Measurements from ENCODE around the gene HIPK4. TPM values are rescaled to one million over a fixed set of nuclear protein-coding genes. Genes with fewer than 3 reads are reported as not detected.

Gene HIPK4
- total RNA-seq, 1 donor from 2014 or later, result 0.74 TPM

DNA sequence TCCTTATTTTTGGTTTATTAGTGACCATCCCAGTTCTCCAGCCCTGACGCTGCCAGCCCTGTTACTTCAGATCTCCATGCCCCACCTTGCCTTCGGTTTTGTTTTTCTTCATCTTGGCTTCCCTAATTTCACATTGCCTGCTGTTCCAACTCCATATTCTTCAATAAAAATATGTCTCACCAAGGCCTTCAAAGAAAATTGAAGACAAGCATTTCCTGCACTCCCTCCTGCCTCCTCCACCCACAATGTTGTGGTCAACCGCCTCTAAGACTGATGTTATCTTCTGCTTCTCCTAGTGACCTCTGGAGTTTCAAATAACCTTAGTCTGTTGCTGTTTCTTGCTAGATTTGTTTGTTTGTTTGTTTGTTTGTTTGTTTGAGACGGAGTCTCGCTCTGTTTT is 26.9 kb downstream of the HIPK4 start:
- intact Hi-C loops (cut with DNase I), result no loop called here
- H3K4me1 ChIP-seq, result peaks cover 19% of the 10 kb centered on the region
- no peak for DNase-seq (ENCODE audit: extremely low spot score in 2 of 2)
- peaks cover 0 to 10% of the 10 kb centered on the region in 2 donors for H3K36me3 ChIP-seq
- no peak overlapping the region for H3K27ac ChIP-seq
- TF ChIP-seq POLR2A (IDR thresholded peaks at IDR 0.05) (no peak), POLR2AphosphoS5 (IDR thresholded peaks at IDR 0.05; ENCODE audit: insufficient read depth in 1 of 2, low read depth in 1 of 2) (no peak)
- TF ChIP-seq, protein P1, sequence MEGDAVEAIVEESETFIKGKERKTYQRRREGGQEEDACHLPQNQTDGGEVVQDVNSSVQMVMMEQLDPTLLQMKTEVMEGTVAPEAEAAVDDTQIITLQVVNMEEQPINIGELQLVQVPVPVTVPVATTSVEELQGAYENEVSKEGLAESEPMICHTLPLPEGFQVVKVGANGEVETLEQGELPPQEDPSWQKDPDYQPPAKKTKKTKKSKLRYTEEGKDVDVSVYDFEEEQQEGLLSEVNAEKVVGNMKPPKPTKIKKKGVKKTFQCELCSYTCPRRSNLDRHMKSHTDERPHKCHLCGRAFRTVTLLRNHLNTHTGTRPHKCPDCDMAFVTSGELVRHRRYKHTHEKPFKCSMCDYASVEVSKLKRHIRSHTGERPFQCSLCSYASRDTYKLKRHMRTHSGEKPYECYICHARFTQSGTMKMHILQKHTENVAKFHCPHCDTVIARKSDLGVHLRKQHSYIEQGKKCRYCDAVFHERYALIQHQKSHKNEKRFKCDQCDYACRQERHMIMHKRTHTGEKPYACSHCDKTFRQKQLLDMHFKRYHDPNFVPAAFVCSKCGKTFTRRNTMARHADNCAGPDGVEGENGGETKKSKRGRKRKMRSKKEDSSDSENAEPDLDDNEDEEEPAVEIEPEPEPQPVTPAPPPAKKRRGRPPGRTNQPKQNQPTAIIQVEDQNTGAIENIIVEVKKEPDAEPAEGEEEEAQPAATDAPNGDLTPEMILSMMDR (IDR thresholded peaks at IDR 0.05), result no peak
- H3K27me3 ChIP-seq, result no peaks in the 10 kb centered on the region
- no peak overlapping the region for H3K4me3 ChIP-seq
- H3K9me3 ChIP-seq, result no peaks in the 10 kb centered on the region

DNA sequence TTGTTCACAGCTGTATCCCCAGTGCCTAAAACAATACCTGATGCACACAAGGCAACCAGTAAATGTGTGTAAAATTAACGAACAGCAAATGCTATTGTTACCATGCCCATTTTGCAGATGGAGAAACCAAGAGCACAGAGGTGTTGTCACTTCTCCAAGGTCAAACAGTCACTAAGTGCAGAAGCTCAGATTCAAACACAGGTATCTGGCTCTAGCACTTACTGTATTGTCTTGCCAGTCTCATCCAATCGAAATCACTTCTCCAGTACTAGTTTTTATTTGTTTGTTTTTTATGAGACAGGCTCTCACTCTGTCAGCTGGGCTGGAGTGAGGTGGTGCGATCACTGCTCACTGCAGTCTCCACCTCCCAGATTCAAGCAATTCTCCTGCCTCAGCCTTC is 27.8 kb downstream of the HIPK4 start:
- H3K27ac ChIP-seq, result no peak overlapping the region
- H3K27me3 ChIP-seq, result no peaks in the 10 kb centered on the region
- no peaks in the 10 kb centered on the region for H3K9me3 ChIP-seq
- no peak for DNase-seq (ENCODE audit: extremely low spot score in 2 of 2)
- intact Hi-C loops (cut with DNase I), result no loop called here
- no peak overlapping the region for H3K4me3 ChIP-seq
- no peak for TF ChIP-seq POLR2A (IDR thresholded peaks at IDR 0.05)
- peaks cover 0 to under 1% of the 10 kb centered on the region in 2 donors for H3K36me3 ChIP-seq
- H3K4me1 ChIP-seq, result peaks cover 19% of the 10 kb centered on the region

DNA sequence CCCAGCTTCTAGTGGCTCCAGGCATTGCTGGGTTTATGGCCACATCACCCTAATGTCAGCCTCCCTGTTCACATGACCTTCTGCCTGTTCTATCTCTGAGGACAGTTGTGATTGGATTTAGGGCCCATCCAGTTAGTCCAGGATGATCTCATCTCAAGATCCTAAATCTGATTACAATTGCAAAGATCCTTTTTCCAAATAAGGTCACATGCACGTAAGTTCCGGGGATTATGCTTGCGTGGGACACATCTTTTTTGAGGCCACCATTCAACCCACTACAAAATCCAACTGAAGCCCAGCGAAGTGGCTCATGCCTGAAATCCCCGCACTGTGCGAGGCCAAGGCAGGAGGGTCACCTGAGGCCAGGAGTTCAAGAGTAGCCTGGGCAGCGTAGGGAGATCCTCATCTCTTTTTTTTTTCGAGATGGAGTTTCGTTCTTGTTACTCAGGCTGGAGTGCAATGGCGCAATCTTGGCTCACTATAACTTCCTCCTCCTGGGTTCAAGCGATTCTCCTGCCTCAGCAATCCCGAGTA is 29.2 kb downstream of the HIPK4 start:
- Histone ChIP-seq H3K4me3 (no peak overlapping the region), H3K4me1 (peaks cover 9% of the 10 kb centered on the region), H3K36me3 (no peaks in the 10 kb centered on the region), H3K27ac (no peak overlapping the region), H3K9me3 (no peaks in the 10 kb centered on the region), H3K27me3 (no peaks in the 10 kb centered on the region)
- intact Hi-C loops (cut with DNase I), result no loop called here
- no peak for DNase-seq (ENCODE audit: extremely low spot score in 2 of 2)
- TF ChIP-seq POLR2AphosphoS5 (IDR thresholded peaks at IDR 0.05; ENCODE audit: insufficient read depth in 1 of 2, low read depth in 1 of 2) (no peak), POLR2A (IDR thresholded peaks at IDR 0.05) (no peak)
- TF ChIP-seq, protein P1 (IDR thresholded peaks at IDR 0.05), result no peak

DNA sequence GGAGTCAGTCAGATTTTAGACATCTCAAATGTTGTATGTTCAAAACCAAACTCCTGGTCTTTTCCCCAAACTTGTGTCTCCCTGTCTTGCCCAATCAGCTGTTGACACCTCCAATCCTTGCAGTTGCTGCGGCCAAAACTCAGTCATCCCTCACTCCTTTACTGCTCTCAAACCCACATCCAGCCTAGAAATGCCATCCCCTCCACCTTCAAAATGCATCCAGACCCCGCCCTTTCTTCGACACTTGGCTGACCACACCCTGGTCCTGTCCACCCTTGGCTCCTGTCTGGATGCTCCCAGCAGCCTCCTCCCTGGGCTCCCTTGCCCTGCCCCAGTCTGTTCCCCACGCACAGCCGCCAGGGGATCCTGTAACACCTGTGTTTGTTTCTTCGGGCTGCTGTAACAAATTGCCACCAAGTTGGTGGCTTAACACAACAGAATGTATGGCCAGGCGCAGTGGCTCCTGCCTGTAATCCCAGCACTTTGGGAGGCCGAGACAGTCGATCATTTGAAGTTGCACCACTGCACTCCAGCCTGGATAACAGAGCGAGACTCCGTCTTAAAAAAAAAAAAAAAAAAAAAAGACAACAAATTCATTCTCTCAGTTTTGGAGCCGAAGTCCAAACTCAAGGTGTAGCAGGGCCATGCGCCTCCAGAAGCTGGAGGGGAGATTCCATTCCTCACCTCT is 29.8 kb downstream of the HIPK4 start:
- no peaks in the 10 kb centered on the region for H3K27me3 ChIP-seq
- TF ChIP-seq POLR2AphosphoS5 (IDR thresholded peaks at IDR 0.05; ENCODE audit: insufficient read depth in 1 of 2, low read depth in 1 of 2) (no peak), POLR2A (IDR thresholded peaks at IDR 0.05) (no peak)
- TF ChIP-seq, protein P1 (IDR thresholded peaks at IDR 0.05), result no peak
- no peak overlapping the region for H3K27ac ChIP-seq
- H3K4me3 ChIP-seq, result no peak overlapping the region
- H3K36me3 ChIP-seq, result no peaks in the 10 kb centered on the region
- no peak for DNase-seq (ENCODE audit: extremely low spot score in 2 of 2)
- intact Hi-C loops (cut with DNase I), result no loop called here
- peaks cover 5% of the 10 kb centered on the region for H3K4me1 ChIP-seq
- H3K9me3 ChIP-seq, result no peaks in the 10 kb centered on the region

DNA sequence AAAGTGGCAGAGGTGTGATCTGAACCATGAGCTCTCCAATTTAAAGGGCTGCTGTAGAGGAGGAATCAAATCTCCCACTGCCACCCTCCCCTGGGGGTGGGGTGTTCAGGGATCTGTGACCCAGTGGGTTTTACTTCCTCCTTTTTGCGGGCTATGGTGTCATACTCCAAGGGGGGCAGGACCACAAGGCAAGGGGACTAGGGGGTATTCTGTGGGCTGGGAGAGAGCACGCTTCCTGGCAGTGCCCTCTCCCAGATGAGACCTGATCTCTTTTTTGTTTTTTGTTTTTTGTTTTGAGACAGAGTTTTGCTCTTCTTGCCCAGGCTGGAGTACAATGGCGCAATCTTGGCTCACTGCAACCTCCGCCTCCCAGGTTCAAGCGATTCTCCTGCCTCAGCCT is 31.2 kb downstream of the HIPK4 start:
- TF ChIP-seq, protein P1 (IDR thresholded peaks at IDR 0.05), result no peak
- no peak for TF ChIP-seq POLR2AphosphoS5 (IDR thresholded peaks at IDR 0.05; ENCODE audit: insufficient read depth in 1 of 2, low read depth in 1 of 2)
- Histone ChIP-seq H3K9me3 (no peaks in the 10 kb centered on the region), H3K4me3 (no peak overlapping the region), H3K4me1 (peaks cover 5% of the 10 kb centered on the region), H3K27me3 (no peaks in the 10 kb centered on the region), H3K27ac (no peak overlapping the region), H3K36me3 (no peaks in the 10 kb centered on the region)
- no peak for DNase-seq (ENCODE audit: extremely low spot score in 2 of 2)
- intact Hi-C loops (cut with DNase I), result no loop called here

Data from vagina (tissue), 2 donors.